Activated CD4-positive, alpha-beta T cell treated with anti-CD3 and anti-CD28 coated beads, Interleukin-2, amount 10 ng/mL, durations not matched to agents 24 days and 14 days (primary cell): ENCODE results near the gene SIGMAR1. TPM values are rescaled to one million over a fixed set of nuclear protein-coding genes. Genes with fewer than 3 reads are reported as not detected.

Source experiments
- DNase-seq: peaks from one replicate; pipeline ENCODE4 v3.0.0; 2022
- H3K27ac Mint-ChIP-seq: one replicate; pipeline ENCODE4 v1.8.0; 2022; ENCODE audit warnings: mild to moderate bottlenecking, mixed read lengths
- H3K27me3 Mint-ChIP-seq: one replicate; pipeline ENCODE4 v1.8.0; 2022; ENCODE audit warnings: mixed read lengths
- H3K36me3 Mint-ChIP-seq: one replicate; pipeline ENCODE4 v1.8.0; 2022; ENCODE audit warnings: low read depth, mild to moderate bottlenecking, mixed read lengths
- H3K4me1 Mint-ChIP-seq: one replicate; pipeline ENCODE4 v1.8.0; 2021; ENCODE audit warnings: mixed read lengths
- H3K4me3 Mint-ChIP-seq: one replicate; pipeline ENCODE4 v1.8.0; 2022; ENCODE audit warnings: mild to moderate bottlenecking, moderate library complexity, mixed read lengths
- H3K9me3 Mint-ChIP-seq: one replicate; pipeline ENCODE4 v1.8.0; 2021; ENCODE audit warnings: mixed read lengths
- intact Hi-C: fragments of 100-400 bp; cut with micrococcal nuclease; formaldehyde crosslinking; loops from one replicate; pipeline ENCODE4 v1.15.1; 2023
- total RNA-seq: library from RNA; stranded (reverse); gene quantifications from 2 replicates; pipeline ENCODE4 v1.2.3, GENCODE V29; 2022

The SIGMAR1 gene
- total RNA-seq, result 117 and 128 TPM in 2 replicates

DNA sequence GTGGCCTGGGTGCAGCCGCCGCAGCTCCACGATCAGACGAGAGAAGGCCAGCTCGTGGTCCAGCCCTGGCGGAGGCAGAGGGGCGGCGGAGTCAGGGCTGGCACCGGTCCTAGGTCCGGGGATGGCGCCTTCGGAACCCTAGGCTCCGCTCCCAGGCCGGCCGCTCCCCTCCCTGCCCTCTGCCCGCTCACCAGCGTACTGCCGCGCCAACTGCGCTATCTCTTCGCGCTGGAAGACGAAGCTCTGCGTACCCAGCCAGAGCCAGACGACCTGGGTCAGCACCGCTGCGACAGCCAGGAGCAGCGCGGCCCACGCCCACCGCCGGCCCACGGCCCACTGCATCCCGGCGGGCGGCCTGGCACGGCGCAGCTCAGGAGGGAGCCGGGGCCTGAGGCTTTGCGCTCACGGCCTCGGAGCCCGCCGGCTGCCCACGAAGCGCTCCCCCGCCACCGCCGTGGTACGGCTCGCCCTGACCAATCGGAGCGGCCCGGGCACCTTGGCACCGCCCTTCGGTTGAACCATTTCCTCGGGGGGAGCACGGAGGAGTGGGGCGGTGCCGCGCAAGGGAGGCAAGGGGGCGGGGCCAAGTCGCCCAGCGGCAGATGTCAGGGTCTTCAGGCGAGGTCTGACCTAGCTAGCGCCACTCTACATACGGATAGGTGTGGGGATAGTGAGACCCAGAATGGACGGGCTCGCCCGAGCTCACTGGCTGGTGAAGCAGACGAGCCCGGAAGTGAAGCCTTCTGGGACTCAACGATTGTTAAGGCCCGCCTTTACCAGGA is at the start of gene SIGMAR1:
TSS of gene SIGMAR1 (minus strand) at position 432 of the 782 bp plus-strand sequence. CDS start at position 342, 90 bp downstream.
- H3K36me3 Mint-ChIP-seq, result peaks cover 30% of the 10 kb centered on the region
- H3K27me3 Mint-ChIP-seq, result no peaks in the 10 kb centered on the region
- H3K4me1 Mint-ChIP-seq, result peaks cover 34% of the 10 kb centered on the region
- peak; percentile 98 for DNase-seq
- H3K27ac Mint-ChIP-seq, result peak within 1 kb of the TSS; percentile 93
- peak within 1 kb of the TSS; percentile 99 for H3K4me3 Mint-ChIP-seq
- intact Hi-C loops, result loop anchor here (1.0 kb wide), 3 partner anchors 9 to 114 kb away; partner anchors contain the start of gene GALT
- H3K9me3 Mint-ChIP-seq, result no peaks in the 10 kb centered on the region

DNA sequence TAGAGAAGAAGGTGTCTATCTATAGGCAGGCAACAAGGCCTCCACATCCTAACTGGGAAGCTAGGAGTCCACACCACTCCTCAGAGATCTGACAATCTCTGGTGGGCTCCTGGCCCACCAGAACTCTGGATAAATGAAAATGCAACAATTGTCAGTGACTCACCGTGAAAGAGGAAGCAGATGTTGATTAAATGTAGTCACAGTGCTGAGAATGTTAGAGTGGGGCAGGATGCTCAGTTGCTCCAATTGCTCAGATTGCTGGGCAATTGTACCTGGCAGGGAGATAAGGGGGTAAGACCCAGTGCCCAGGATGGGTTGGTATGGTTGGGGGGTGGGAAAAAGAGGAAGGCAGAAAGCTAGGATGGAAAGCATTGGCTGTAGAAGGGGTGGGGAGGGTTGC is 49.1 kb upstream of the SIGMAR1 start:
- Mint-ChIP-seq H3K4me3 (no peak overlapping the region), H3K27ac (no peak overlapping the region), H3K9me3 (no peaks in the 10 kb centered on the region), H3K36me3 (no peaks in the 10 kb centered on the region), H3K27me3 (no peaks in the 10 kb centered on the region), H3K4me1 (peaks cover 2% of the 10 kb centered on the region)
- DNase-seq, result no peak
- intact Hi-C loops, result no loop called here

- Mint-ChIP-seq H3K4me1 (peaks cover 2% of the 10 kb centered on the region), H3K27me3 (no peaks in the 10 kb centered on the region)
These were observed 48.6 kb upstream of the SIGMAR1 start for GRCh38 chr9:34686231-34686630.

DNA sequence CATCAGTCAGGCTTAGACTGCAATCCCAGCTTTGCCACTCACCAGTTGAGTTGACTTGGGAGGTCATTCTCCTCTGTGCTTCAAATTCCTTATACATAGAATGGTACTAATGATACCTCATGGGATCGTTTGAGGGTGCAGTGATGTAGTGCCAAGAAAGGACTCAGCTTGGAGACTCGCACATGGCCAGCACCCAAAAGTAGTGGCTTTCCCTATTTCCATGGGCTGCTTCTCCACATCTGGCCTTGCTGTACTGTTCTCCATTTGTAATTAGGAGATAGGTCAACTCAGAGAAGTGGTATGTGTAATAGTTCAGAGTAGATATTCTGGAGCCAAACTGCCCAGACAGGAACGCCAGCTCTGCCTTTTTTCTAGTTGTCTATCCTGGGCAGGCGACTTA is 48.0 kb upstream of the SIGMAR1 start:
- no peaks in the 10 kb centered on the region for H3K9me3 Mint-ChIP-seq

More at GRCh38 chr9:34686231-34686630, 48.6 kb upstream of the SIGMAR1 start:
- Mint-ChIP-seq H3K4me3 (no peak overlapping the region), H3K9me3 (no peaks in the 10 kb centered on the region), H3K27ac (no peak overlapping the region), H3K36me3 (no peaks in the 10 kb centered on the region)
- no peak for DNase-seq
- intact Hi-C loops, result no loop called here

DNA sequence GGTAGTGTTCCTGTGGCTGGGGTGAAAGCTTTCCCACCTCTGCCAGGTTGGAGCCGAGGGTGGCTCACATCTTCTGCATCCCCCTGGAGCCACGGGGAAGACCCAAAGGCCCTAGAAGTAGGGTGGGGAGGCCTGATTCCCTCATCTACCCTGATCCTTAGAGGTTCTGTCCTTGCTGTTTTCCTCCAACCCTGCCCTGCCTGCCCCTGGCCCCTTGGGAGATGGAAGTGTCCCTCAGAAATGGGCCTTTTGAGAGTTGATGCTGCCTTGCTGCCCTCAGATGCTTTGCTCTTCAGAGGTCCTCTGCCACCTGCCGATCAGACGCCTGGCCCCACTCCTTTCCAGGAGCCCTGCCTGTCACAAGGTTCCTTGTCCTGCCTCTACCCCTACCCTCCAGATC is 47.2 kb upstream of the SIGMAR1 start:
- no peak for DNase-seq
- intact Hi-C loops, result no loop called here
- Mint-ChIP-seq H3K27ac (no peak overlapping the region), H3K9me3 (no peaks in the 10 kb centered on the region), H3K4me1 (peaks cover 2% of the 10 kb centered on the region), H3K4me3 (no peak overlapping the region), H3K36me3 (no peaks in the 10 kb centered on the region), H3K27me3 (no peaks in the 10 kb centered on the region)

More for the DNA sequence above, 48.0 kb upstream of the SIGMAR1 start:
- Mint-ChIP-seq H3K27me3 (no peaks in the 10 kb centered on the region), H3K36me3 (no peaks in the 10 kb centered on the region), H3K27ac (no peak overlapping the region), H3K4me1 (peaks cover 2% of the 10 kb centered on the region), H3K4me3 (no peak overlapping the region)
- intact Hi-C loops, result no loop called here
- no peak for DNase-seq

GRCh38 chr9:34684145-34684544 is 46.6 kb upstream of the SIGMAR1 start:
- DNase-seq, result no peak
- Mint-ChIP-seq H3K36me3 (no peaks in the 10 kb centered on the region), H3K27me3 (no peaks in the 10 kb centered on the region), H3K4me3 (no peak overlapping the region), H3K9me3 (no peaks in the 10 kb centered on the region), H3K27ac (no peak overlapping the region), H3K4me1 (peaks cover 2% of the 10 kb centered on the region)
- intact Hi-C loops, result no loop called here

DNA sequence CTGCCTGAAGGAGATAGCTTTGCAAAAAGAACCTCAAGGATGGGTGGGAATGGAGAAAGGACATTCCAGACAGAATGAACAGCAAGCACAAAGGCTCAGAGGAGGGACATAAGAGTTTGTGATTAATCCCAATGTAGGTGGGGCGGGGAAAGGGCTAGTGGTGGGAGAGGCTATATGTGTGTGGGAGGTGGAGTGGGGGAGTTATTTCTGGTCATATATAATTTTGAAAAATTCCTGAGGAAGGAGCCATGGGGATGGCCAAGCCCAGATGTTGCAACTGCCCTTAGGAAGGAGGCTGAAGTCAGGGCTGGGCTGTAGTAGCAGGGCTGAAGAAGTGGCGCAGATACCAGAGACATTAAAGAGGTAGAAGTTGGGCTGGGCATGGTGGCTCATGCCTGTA is 38.3 kb upstream of the SIGMAR1 start:
- DNase-seq, result no peak
- peaks cover 2% of the 10 kb centered on the region for H3K4me1 Mint-ChIP-seq
- no peaks in the 10 kb centered on the region for H3K27me3 Mint-ChIP-seq
- H3K27ac Mint-ChIP-seq, result no peak overlapping the region
- H3K4me3 Mint-ChIP-seq, result no peak overlapping the region
- no peaks in the 10 kb centered on the region for H3K36me3 Mint-ChIP-seq
- H3K9me3 Mint-ChIP-seq, result no peaks in the 10 kb centered on the region
- intact Hi-C loops, result loop anchor here (1.0 kb wide), 1 partner anchor 25 kb away; no protein-coding TSS in a partner anchor

GRCh38 chr9:34675048-34675714 is 37.6 kb upstream of the SIGMAR1 start:
- intact Hi-C loops, result loop anchor here (1.0 kb wide), 1 partner anchor 26 kb away; no protein-coding TSS in a partner anchor
- Mint-ChIP-seq H3K9me3 (no peaks in the 10 kb centered on the region), H3K27me3 (no peaks in the 10 kb centered on the region), H3K36me3 (no peaks in the 10 kb centered on the region), H3K4me1 (peaks cover 2% of the 10 kb centered on the region), H3K27ac (no peak overlapping the region), H3K4me3 (no peak overlapping the region)
- peak; percentile 83 for DNase-seq

- no peak for DNase-seq
- H3K9me3 Mint-ChIP-seq, result no peaks in the 10 kb centered on the region
- no peak overlapping the region for H3K4me3 Mint-ChIP-seq
- peaks cover 2% of the 10 kb centered on the region for H3K4me1 Mint-ChIP-seq
- H3K27me3 Mint-ChIP-seq, result no peaks in the 10 kb centered on the region
- H3K27ac Mint-ChIP-seq, result no peak overlapping the region
- H3K36me3 Mint-ChIP-seq, result peaks cover 3% of the 10 kb centered on the region
- intact Hi-C loops, result no loop called here
These were observed 36.9 kb upstream of the SIGMAR1 start for GRCh38 chr9:34674440-34674839.

GRCh38 chr9:34671307-34671706 is 33.7 kb upstream of the SIGMAR1 start:
- intact Hi-C loops, result no loop called here
- H3K27me3 Mint-ChIP-seq, result no peaks in the 10 kb centered on the region
- H3K4me1 Mint-ChIP-seq, result peaks cover 7% of the 10 kb centered on the region
- H3K36me3 Mint-ChIP-seq, result peaks cover 12% of the 10 kb centered on the region
- no peaks in the 10 kb centered on the region for H3K9me3 Mint-ChIP-seq
- H3K4me3 Mint-ChIP-seq, result no peak overlapping the region
- no peak for DNase-seq
- no peak overlapping the region for H3K27ac Mint-ChIP-seq

GRCh38 chr9:34669809-34670562 is 32.4 kb upstream of the SIGMAR1 start:
- intact Hi-C loops, result no loop called here
- no peak overlapping the region for H3K27ac Mint-ChIP-seq

DNA sequence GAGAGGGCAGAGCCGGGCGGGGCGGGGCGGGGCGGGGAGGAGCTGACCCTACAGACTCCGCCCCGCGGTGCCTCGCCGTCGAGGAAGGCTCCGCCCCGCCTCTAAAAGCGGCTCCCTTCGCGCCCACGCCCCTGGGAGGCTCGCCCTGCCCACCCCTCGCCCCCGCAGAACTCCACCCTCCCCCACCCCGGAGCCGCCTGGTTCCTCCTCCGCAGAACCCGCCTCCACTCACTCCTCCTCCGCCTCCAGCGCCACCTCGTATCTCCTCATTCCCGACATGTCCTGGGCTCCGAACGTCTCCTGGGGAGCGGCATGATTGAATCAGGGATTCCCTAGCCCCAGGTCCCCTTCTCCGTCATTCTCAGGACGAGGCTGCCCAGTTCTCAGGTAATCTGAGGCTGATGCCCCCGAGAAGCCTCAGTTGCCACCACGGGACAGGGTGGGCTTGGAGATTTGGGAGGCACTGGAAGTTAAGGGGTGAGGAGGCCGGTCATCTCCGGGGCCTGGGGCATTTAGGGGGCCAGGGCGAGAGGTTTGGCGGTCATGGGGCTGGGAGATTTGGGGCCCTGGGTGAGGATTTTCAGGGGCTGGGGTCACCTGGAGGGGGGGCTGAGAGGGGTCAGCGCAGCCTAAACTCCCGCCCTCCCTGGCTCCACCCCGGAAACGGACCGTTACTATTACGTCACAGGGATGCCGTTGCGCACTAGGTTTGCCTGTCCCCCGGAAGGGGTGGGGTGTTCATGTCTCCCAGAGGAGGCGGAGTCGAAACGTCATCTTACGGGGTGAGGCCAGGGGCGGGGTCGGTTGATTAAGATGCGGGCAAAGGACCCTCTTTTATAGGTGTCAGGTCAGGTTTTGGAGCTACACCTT is 28.0 kb upstream of the SIGMAR1 start:
- H3K27me3 Mint-ChIP-seq, result no peaks in the 10 kb centered on the region
- H3K27ac Mint-ChIP-seq, result peak overlapping the region; percentile 90
- no peaks in the 10 kb centered on the region for H3K9me3 Mint-ChIP-seq
- peak overlapping the region; percentile 91 for H3K4me3 Mint-ChIP-seq
- DNase-seq, result peak; percentile 97
- peaks cover 25% of the 10 kb centered on the region for H3K36me3 Mint-ChIP-seq
- intact Hi-C loops, result loop anchor here (1.0 to 2.0 kb wide), 4 partner anchors 19 to 53 kb away; partner anchors contain the start of genes GALT, RPP25L and SIGMAR1
- peaks cover 45% of the 10 kb centered on the region for H3K4me1 Mint-ChIP-seq

More at GRCh38 chr9:34669809-34670562, 32.4 kb upstream of the SIGMAR1 start:
- peaks cover 12% of the 10 kb centered on the region for H3K4me1 Mint-ChIP-seq
- no peaks in the 10 kb centered on the region for H3K27me3 Mint-ChIP-seq
- peaks cover 12% of the 10 kb centered on the region for H3K36me3 Mint-ChIP-seq
- H3K4me3 Mint-ChIP-seq, result no peak overlapping the region
- DNase-seq, result no peak
- H3K9me3 Mint-ChIP-seq, result no peaks in the 10 kb centered on the region

- peaks cover 47% of the 10 kb centered on the region for H3K4me1 Mint-ChIP-seq
- peak overlapping the region; percentile 85 for H3K27ac Mint-ChIP-seq
- H3K4me3 Mint-ChIP-seq, result peak overlapping the region; percentile 91
- DNase-seq, result no peak
- intact Hi-C loops, result loop anchor here (1.0 to 2.0 kb wide), 4 partner anchors 19 to 52 kb away; partner anchors contain the start of genes GALT, RPP25L and SIGMAR1
- no peaks in the 10 kb centered on the region for H3K9me3 Mint-ChIP-seq
- H3K36me3 Mint-ChIP-seq, result peaks cover 29% of the 10 kb centered on the region
- no peaks in the 10 kb centered on the region for H3K27me3 Mint-ChIP-seq
These were observed 27.4 kb upstream of the SIGMAR1 start for GRCh38 chr9:34665067-34665380.
